GM18526 (cell line): ENCODE results near the gene CEACAM5.

ENCODE experiments used
- POLR2A ChIP-seq: IDR thresholded peaks from 3 replicates; pipeline ENCODE4 v1.6.1; 2011; ENCODE audit not compliant: insufficient read length; ENCODE audit errors: extremely low read depth

CEACAM5 gene

GRCh38 chr19:41748012-41748411 lies 39.6 kb downstream of the CEACAM5 start:
- TF ChIP-seq POLR2A, result no peak

DNA sequence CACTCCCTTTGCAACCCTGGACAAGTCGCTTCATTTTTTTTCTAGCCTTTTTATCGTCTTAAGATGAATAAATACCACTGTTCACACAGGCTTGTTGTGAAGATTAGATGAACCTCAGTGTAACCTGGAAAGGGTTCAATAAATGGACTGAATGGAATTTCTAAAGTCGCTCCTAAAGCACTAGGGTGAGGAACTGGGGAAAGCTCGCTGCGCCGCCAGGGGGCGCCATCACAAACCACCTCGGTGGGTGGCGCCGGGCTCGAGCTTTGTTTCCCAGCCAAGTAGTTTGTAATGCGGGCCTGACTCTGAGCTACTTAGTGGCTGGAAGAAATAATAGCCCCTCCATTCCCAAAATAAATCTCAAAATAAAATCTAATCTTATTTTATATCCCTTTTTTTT lies 44.7 kb downstream of the CEACAM5 start:
- no peak for TF ChIP-seq POLR2A

- no peak for TF ChIP-seq POLR2A
These were observed 45.6 kb downstream of the CEACAM5 start for GRCh38 chr19:41753936-41754529.

- TF ChIP-seq POLR2A, result no peak
These were observed 47.0 kb downstream of the CEACAM5 start, which contains the start of gene CEACAM6 for GRCh38 chr19:41755328-41755913. TSS of gene CEACAM6 (plus strand) at chr19:41755530. CDS start at chr19:41755639, 109 bp downstream.

DNA sequence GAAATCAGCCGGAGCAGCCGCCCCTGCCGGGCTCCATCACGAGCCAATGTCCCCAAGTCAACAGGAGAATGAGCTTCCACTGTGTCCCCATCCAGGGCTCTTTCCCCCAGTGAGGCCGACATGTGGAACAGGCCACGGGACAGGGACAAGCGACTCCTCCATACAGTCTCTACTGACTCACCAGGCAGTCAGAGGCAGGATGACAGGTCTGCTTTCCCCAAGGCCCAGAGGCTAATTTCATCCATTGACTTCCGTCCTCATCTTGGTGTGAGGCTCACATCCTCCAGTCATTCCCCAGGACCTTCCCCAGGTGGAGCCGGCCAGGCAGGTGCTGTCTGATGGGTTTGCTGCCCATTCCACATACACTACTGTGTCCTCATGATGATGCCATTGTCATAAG lies 50.4 kb downstream of the CEACAM5 start:
- no peak for TF ChIP-seq POLR2A

DNA sequence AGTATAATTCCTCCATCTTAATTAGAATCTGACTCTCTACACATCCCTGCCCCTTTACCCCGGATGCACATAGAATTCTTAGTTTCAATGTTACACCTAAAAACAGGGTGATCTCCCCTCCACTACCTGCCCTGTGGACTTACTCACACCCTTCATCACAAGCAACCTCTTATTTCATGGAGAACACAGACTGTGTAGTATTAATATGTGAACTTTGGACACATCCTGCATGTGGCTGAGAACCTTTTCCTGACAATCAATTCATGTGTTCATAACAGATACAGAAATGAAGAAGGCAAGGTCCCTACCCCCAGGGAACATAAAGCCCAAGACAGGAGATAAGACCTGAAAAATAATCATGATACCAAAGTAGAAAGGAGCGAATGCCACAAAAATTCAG lies 58.7 kb downstream of the CEACAM5 start:
- TF ChIP-seq POLR2A, result no peak

DNA sequence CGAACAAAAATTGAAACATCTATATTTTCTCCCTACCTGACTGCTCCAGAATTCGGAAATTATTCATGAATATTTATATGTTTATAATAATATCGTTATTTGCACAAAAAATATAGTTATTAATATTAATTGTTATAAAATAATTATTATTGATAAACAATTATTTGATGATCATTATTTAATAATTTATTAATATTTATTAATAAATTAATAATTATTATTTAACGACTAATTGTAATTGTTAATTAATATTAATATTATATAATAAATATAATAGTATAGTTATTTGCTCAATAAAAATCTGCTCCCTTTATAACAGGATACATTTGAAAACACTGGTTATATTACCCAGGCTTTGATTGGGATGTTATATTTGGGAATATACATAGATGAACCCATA lies 61.2 kb downstream of the CEACAM5 start:
- TF ChIP-seq POLR2A, result no peak

DNA sequence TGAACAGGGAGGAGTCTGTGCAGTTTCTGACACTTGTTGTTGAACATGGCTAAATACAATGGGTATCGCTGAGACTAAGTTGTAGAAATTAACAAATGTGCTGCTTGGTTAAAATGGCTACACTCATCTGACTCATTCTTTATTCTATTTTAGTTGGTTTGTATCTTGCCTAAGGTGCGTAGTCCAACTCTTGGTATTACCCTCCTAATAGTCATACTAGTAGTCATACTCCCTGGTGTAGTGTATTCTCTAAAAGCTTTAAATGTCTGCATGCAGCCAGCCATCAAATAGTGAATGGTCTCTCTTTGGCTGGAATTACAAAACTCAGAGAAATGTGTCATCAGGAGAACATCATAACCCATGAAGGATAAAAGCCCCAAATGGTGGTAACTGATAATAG lies 63.0 kb downstream of the CEACAM5 start:
- no peak for TF ChIP-seq POLR2A

- no peak for TF ChIP-seq POLR2A
These were observed 66.1 kb downstream of the CEACAM5 start for GRCh38 chr19:41774515-41774980.

- TF ChIP-seq POLR2A, result no peak
These were observed 68.3 kb downstream of the CEACAM5 start for GRCh38 chr19:41776700-41777099.
